Liver (tissue), 3 donors: ENCODE data around the gene GATA5.

Source experiments
- FOXA2 ChIP-seq: IDR thresholded peaks from 2 replicates; pipeline ENCODE4 v1.6.1; 2016; ENCODE audit warnings: antibody characterized with exemption
- GABPA ChIP-seq, 2 donors: IDR thresholded peaks in 1 of 2; conservative IDR thresholded peaks in 1 of 2; 2 replicates each; pipeline ENCODE4 v1.6.1; 2016; ENCODE audit warnings: antibody characterized with exemption in 2 of 2, mild to moderate bottlenecking in 1 of 2, moderate library complexity in 1 of 2
- JUND ChIP-seq, 2 donors: IDR thresholded peaks; 2 replicates each; pipeline ENCODE4 v1.6.1; 2016; ENCODE audit warnings: antibody characterized with exemption in 2 of 2
- TF ChIP-seq, protein P1 (sequence below): fragments of 150-350 bp; IDR thresholded peaks from 2 replicates; pipeline ENCODE4 v1.5.1; 2017; ENCODE audit warnings: improper control_type of control experiment, low read depth, low read length; ENCODE audit not compliant: missing input control
- TF ChIP-seq, protein P2 (sequence below): IDR thresholded peaks from 2 replicates; pipeline ENCODE4 v1.6.1; 2016; ENCODE audit warnings: antibody characterized with exemption
- TF ChIP-seq, protein P3 (sequence below): IDR thresholded peaks from 2 replicates; pipeline ENCODE4 v1.6.1; 2016; ENCODE audit warnings: antibody characterized with exemption, mild to moderate bottlenecking
- donor health status: healthy.
- donor health status: healthy.

DNA sequence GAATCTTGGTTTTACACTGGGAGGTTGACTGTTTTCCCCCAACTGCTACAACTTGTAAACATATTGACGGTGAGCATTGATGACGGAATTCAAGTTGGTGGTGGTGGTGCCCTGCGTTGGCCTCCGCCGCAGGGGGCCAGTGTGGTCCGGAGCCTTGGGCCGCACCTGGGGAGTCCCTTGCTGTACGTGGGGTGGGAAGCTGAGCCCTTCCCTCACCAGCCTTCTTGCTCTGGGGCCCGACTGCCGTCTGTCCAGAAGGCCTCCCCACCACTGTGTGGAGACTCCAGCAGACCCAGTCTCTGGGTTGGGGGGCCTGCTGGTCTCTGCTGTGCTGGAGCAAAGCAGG, 11.4 kb downstream of the GATA5 start:
- no peak for TF ChIP-seq JUND (IDR thresholded peaks at IDR 0.05)
- TF ChIP-seq GABPA (IDR thresholded peaks at IDR 0.05 in 1 of 2, conservative IDR thresholded peaks at IDR 0.05 in 1 of 2): no peak
- TF ChIP-seq, protein P1, sequence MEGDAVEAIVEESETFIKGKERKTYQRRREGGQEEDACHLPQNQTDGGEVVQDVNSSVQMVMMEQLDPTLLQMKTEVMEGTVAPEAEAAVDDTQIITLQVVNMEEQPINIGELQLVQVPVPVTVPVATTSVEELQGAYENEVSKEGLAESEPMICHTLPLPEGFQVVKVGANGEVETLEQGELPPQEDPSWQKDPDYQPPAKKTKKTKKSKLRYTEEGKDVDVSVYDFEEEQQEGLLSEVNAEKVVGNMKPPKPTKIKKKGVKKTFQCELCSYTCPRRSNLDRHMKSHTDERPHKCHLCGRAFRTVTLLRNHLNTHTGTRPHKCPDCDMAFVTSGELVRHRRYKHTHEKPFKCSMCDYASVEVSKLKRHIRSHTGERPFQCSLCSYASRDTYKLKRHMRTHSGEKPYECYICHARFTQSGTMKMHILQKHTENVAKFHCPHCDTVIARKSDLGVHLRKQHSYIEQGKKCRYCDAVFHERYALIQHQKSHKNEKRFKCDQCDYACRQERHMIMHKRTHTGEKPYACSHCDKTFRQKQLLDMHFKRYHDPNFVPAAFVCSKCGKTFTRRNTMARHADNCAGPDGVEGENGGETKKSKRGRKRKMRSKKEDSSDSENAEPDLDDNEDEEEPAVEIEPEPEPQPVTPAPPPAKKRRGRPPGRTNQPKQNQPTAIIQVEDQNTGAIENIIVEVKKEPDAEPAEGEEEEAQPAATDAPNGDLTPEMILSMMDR: no peak
- no peak for TF ChIP-seq FOXA2
- TF ChIP-seq, protein P2, sequence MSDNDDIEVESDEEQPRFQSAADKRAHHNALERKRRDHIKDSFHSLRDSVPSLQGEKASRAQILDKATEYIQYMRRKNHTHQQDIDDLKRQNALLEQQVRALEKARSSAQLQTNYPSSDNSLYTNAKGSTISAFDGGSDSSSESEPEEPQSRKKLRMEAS: no peak
- TF ChIP-seq, protein P3, sequence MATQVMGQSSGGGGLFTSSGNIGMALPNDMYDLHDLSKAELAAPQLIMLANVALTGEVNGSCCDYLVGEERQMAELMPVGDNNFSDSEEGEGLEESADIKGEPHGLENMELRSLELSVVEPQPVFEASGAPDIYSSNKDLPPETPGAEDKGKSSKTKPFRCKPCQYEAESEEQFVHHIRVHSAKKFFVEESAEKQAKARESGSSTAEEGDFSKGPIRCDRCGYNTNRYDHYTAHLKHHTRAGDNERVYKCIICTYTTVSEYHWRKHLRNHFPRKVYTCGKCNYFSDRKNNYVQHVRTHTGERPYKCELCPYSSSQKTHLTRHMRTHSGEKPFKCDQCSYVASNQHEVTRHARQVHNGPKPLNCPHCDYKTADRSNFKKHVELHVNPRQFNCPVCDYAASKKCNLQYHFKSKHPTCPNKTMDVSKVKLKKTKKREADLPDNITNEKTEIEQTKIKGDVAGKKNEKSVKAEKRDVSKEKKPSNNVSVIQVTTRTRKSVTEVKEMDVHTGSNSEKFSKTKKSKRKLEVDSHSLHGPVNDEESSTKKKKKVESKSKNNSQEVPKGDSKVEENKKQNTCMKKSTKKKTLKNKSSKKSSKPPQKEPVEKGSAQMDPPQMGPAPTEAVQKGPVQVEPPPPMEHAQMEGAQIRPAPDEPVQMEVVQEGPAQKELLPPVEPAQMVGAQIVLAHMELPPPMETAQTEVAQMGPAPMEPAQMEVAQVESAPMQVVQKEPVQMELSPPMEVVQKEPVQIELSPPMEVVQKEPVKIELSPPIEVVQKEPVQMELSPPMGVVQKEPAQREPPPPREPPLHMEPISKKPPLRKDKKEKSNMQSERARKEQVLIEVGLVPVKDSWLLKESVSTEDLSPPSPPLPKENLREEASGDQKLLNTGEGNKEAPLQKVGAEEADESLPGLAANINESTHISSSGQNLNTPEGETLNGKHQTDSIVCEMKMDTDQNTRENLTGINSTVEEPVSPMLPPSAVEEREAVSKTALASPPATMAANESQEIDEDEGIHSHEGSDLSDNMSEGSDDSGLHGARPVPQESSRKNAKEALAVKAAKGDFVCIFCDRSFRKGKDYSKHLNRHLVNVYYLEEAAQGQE: no peak
